GM10847 (cell line): ENCODE data around the gene SLC6A18.

ENCODE experiments used
- POLR2A ChIP-seq: IDR thresholded peaks from 2 replicates; pipeline ENCODE4 v1.6.1; 2011; ENCODE audit not compliant: insufficient read length; ENCODE audit errors: extremely low read depth

Gene SLC6A18

GRCh38 chr5:1205255-1206180, 19.7 kb upstream of the SLC6A18 start:
- TF ChIP-seq POLR2A: no peak

- no peak for TF ChIP-seq POLR2A
These were observed 18.4 kb upstream of the SLC6A18 start for GRCh38 chr5:1206521-1207412.

GRCh38 chr5:1207555-1207954, 17.6 kb upstream of the SLC6A18 start:
- no peak for TF ChIP-seq POLR2A

GRCh38 chr5:1208221-1208742, 16.9 kb upstream of the SLC6A18 start:
- no peak for TF ChIP-seq POLR2A

- TF ChIP-seq POLR2A: no peak
These were observed 16.3 kb upstream of the SLC6A18 start for GRCh38 chr5:1208743-1209488.

- TF ChIP-seq POLR2A: no peak
These were observed 15.7 kb upstream of the SLC6A18 start for GRCh38 chr5:1209489-1209852.

GRCh38 chr5:1209896-1210776, 15.0 kb upstream of the SLC6A18 start:
- TF ChIP-seq POLR2A: no peak

- TF ChIP-seq POLR2A: no peak
These were observed 14.3 kb upstream of the SLC6A18 start for GRCh38 chr5:1210832-1211251.

GRCh38 chr5:1211701-1212100, 13.5 kb upstream of the SLC6A18 start:
- TF ChIP-seq POLR2A: no peak

GRCh38 chr5:1212271-1212670, 12.9 kb upstream of the SLC6A18 start:
- no peak for TF ChIP-seq POLR2A

GRCh38 chr5:1212881-1213280, 12.3 kb upstream of the SLC6A18 start:
- TF ChIP-seq POLR2A: no peak

GRCh38 chr5:1213508-1214162, 11.5 kb upstream of the SLC6A18 start:
- TF ChIP-seq POLR2A: no peak

- no peak for TF ChIP-seq POLR2A
These were observed 10.8 kb upstream of the SLC6A18 start for GRCh38 chr5:1214163-1214935.
